Breast epithelium (tissue), 4 donors: ENCODE data around the gene P4HA3. TPM values are rescaled to one million over a fixed set of nuclear protein-coding genes. Genes with fewer than 3 reads are reported as not detected.

Experiments used
- DNase-seq, 2 donors: peaks; one replicate each; pipeline ENCODE4 v3.0.0-alpha.2; 2019; ENCODE audit warnings: low spot score in 2 of 2
- H3K27ac ChIP-seq, 2 donors: fragments of 200-600 bp; sonication (generic) in 1 of 2; one replicate each; pipeline ENCODE4 v1.5.1; 2016 to 2019; ENCODE audit warnings: mild to moderate bottlenecking in 1 of 2
- H3K27me3 ChIP-seq, 2 donors: fragments of 200-600 bp; sonication (generic) in 1 of 2; one replicate each; pipeline versions ENCODE4 v1.5.1 to v1.6.0; 2017 to 2019; ENCODE audit warnings: control low read depth in 1 of 2, mild to moderate bottlenecking in 1 of 2
- H3K36me3 ChIP-seq: fragments of 200-600 bp; one replicate; pipeline ENCODE4 v1.5.1; 2019
- H3K4me1 ChIP-seq, 2 donors: fragments of 200-600 bp; sonication (generic); one replicate each; pipeline ENCODE4 v1.5.1; 2016 to 2019; ENCODE audit warnings: control low read depth in 1 of 2
- H3K4me3 ChIP-seq, 3 donors: fragments of 200-600 bp; sonication (generic); 1 replicate in 2 of 3; 2 replicates in 1 of 3; pipeline ENCODE4 v1.5.1; 2016 to 2019; ENCODE audit warnings: mild to moderate bottlenecking in 3 of 3, moderate library complexity in 2 of 3
- H3K9me3 ChIP-seq, 2 donors: fragments of 200-600 bp; sonication (generic) in 1 of 2; one replicate each; pipeline ENCODE4 v1.5.1; 2016 to 2019; ENCODE audit warnings: control low read depth in 1 of 2
- POLR2A ChIP-seq: fragments of 450-650 bp; IDR thresholded peaks from one replicate; pipeline ENCODE4 v1.6.1; 2016; ENCODE audit warnings: antibody characterized with exemption, mild to moderate bottlenecking, moderate library complexity
- POLR2AphosphoS5 ChIP-seq, 3 donors: sonication (generic); formaldehyde crosslinking; IDR thresholded peaks; one replicate each; pipeline ENCODE4 v1.6.1; 2017; ENCODE audit warnings: antibody characterized with exemption in 3 of 3
- intact Hi-C: fragments of 100-400 bp; cut with DNase I; formaldehyde crosslinking; loops from one replicate; pipeline ENCODE4 v1.15.1; 2023; ENCODE audit warnings: low total_unique reads
- total RNA-seq, 3 donors: library from RNA; depleted of rRNA; stranded (reverse); fragments of >200 nt; gene quantifications; one replicate each; pipeline ENCODE4 v1.1.0, GENCODE V29; 2016
- TF ChIP-seq, protein P1 (sequence below), 3 donors: fragments of 450-650 bp; IDR thresholded peaks; one replicate each; pipeline ENCODE4 v1.5.1; 2016 to 2017; ENCODE audit warnings: antibody characterized with exemption in 3 of 3, mild to moderate bottlenecking in 3 of 3, moderate library complexity in 3 of 3

The P4HA3 gene
- total RNA-seq, 3 donors from 2014 or later, result 0.29 to 0.66 (median 0.48) TPM

DNA sequence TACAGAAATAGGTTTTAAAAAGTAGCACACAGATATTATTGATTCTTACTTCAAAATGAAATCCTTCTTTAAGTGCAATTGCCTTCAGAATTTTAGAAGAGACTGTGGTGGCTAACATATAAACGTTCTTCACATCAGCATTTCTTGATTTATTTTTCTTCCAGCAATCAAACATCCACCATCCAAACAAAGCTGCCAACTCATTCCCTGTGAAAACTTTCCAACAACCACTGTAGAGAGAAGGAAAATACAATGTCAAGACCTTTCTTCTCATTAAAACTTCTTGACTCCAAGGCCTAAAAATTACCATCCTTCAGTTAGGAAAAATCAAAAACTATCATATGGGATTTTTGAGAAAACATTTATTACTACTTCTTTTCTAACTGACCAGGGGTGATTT is 34.0 kb upstream of the P4HA3 start:
- Histone ChIP-seq H3K4me3 (no peak overlapping the region), H3K27me3 (no peaks in the 10 kb centered on the region), H3K9me3 (no peaks in the 10 kb centered on the region), H3K27ac (no peak overlapping the region), H3K36me3 (no peaks in the 10 kb centered on the region), H3K4me1 (no peaks in the 10 kb centered on the region)
- intact Hi-C loops, result no loop called here
- DNase-seq, result no peak
- TF ChIP-seq POLR2AphosphoS5 (IDR thresholded peaks at IDR 0.05), result no peak
- TF ChIP-seq, protein P1, sequence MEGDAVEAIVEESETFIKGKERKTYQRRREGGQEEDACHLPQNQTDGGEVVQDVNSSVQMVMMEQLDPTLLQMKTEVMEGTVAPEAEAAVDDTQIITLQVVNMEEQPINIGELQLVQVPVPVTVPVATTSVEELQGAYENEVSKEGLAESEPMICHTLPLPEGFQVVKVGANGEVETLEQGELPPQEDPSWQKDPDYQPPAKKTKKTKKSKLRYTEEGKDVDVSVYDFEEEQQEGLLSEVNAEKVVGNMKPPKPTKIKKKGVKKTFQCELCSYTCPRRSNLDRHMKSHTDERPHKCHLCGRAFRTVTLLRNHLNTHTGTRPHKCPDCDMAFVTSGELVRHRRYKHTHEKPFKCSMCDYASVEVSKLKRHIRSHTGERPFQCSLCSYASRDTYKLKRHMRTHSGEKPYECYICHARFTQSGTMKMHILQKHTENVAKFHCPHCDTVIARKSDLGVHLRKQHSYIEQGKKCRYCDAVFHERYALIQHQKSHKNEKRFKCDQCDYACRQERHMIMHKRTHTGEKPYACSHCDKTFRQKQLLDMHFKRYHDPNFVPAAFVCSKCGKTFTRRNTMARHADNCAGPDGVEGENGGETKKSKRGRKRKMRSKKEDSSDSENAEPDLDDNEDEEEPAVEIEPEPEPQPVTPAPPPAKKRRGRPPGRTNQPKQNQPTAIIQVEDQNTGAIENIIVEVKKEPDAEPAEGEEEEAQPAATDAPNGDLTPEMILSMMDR (IDR thresholded peaks at IDR 0.05), result no peak
- TF ChIP-seq POLR2A, result no peak

DNA sequence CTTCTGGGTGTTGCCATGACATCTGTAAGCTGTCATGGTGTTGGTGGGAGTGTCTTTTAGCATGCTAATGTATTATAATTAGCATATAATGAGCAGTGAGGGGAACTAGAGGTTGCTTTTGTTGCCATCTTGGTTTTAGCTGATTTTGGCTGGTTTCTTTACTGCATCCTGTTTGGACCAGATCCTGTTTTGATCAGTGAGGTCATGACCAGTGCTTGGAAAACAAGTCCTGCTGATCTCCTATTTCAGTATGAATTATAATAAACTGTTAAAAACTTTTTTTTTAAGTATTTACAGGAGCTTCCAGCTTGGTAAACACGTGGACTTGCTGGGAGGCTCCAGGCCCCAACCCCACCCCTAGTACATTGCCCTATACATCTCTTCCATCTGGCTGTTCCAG is 30.5 kb upstream of the P4HA3 start:
- Histone ChIP-seq H3K4me3 (no peak overlapping the region), H3K27me3 (no peaks in the 10 kb centered on the region), H3K36me3 (no peaks in the 10 kb centered on the region), H3K27ac (no peak overlapping the region), H3K4me1 (no peaks in the 10 kb centered on the region), H3K9me3 (no peaks in the 10 kb centered on the region)
- DNase-seq, result no peak
- TF ChIP-seq, protein P1 (IDR thresholded peaks at IDR 0.05), result no peak
- no peak for TF ChIP-seq POLR2A
- TF ChIP-seq POLR2AphosphoS5 (IDR thresholded peaks at IDR 0.05), result no peak
- intact Hi-C loops, result no loop called here

DNA sequence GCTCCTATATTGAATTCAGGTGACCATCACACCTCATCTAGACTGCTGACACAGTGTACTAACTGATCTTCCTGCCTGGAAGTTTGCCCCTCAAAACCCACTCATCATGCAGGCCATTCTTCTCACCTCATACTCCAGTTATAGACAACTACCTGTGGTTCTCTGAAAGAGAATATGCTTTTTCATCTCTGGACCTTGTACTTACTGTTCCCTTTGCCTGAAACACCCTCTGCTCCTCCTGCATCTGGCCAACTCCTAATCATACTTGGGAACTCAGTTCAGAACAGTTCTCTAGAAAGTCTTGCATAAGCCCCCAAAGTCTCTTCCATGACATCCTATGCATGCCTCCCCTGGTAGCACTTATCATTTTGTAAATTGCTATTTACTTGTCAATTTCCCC is 28.2 kb upstream of the P4HA3 start:
- no peak overlapping the region for H3K4me3 ChIP-seq
- TF ChIP-seq, protein P1 (IDR thresholded peaks at IDR 0.05), result no peak
- TF ChIP-seq POLR2AphosphoS5 (IDR thresholded peaks at IDR 0.05), result no peak
- no peak for TF ChIP-seq POLR2A
- intact Hi-C loops, result no loop called here
- no peaks in the 10 kb centered on the region for H3K36me3 ChIP-seq
- no peaks in the 10 kb centered on the region for H3K27me3 ChIP-seq
- H3K27ac ChIP-seq, result no peak overlapping the region
- no peaks in the 10 kb centered on the region for H3K9me3 ChIP-seq
- no peak for DNase-seq
- H3K4me1 ChIP-seq, result no peaks in the 10 kb centered on the region

DNA sequence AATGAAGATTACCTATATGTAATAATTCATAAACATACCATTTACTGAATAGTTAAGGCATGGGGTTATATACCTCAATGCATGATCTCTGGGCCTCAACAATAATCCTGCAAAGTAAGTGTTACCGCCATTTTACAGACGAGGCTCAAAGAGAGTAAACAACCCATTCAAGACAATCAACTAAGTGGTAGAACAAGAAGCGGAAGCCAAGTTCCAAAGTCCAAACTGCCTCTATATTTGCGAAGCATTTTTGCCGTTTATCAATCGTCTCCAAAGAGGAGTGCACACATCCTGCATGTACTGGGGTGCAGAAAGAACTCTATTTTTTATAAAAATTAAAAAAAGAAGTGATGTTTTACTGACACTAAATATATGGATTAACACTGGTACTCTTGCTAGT is 27.5 kb upstream of the P4HA3 start:
- H3K4me3 ChIP-seq, result no peak overlapping the region
- no peak for DNase-seq
- intact Hi-C loops, result no loop called here

DNA sequence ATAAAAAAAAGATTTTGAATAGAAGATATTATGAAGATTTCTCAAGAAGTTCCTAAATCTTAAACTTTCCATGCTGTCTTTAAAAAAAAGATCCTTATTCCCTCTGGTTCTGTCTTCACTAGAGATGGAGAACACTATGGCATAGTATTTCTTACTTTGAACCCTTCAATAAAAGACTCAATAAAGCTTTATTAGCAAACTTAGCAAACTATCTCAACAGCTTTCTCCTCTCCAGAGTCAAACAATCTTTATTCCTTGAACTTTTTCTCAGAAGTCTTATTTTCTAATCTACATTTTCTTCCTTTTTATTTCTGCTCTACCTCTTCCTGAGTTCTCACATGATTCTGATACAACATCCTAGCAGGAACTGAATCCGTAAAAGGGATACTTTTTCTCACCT is 21.8 kb upstream of the P4HA3 start:
- TF ChIP-seq POLR2A (no peak), POLR2AphosphoS5 (IDR thresholded peaks at IDR 0.05) (no peak)
- TF ChIP-seq, protein P1 (IDR thresholded peaks at IDR 0.05), result no peak
- intact Hi-C loops, result no loop called here
- Histone ChIP-seq H3K4me1 (no peaks in the 10 kb centered on the region), H3K27ac (no peak overlapping the region), H3K4me3 (no peak overlapping the region), H3K9me3 (no peaks in the 10 kb centered on the region), H3K36me3 (no peaks in the 10 kb centered on the region), H3K27me3 (no peaks in the 10 kb centered on the region)
- no peak for DNase-seq

More for the DNA sequence above, 27.5 kb upstream of the P4HA3 start:
- TF ChIP-seq POLR2AphosphoS5 (IDR thresholded peaks at IDR 0.05) (no peak), POLR2A (no peak)
- TF ChIP-seq, protein P1 (IDR thresholded peaks at IDR 0.05), result no peak
- Histone ChIP-seq H3K9me3 (no peaks in the 10 kb centered on the region), H3K27ac (no peak overlapping the region), H3K4me1 (no peaks in the 10 kb centered on the region), H3K27me3 (no peaks in the 10 kb centered on the region), H3K36me3 (no peaks in the 10 kb centered on the region)
